AG08396 (cell line): ENCODE data around the gene TLR5.
"Not testable (repeated sequence)": the region's sequence is repeated elsewhere in the genome, so short reads cannot be mapped to it uniquely, and the experiment has no call there.

Experiments
- DNase-seq: peaks from one replicate; pipeline ENCODE4 v3.0.0; 2012; ENCODE audit warnings: low spot score, mixed read lengths

Gene TLR5

GRCh38 chr1:223142795-223143536, at the start of gene TLR5:
Gene TLR5, minus strand, starts transcription at chr1:223143248. Its CDS starts 30,217 bp downstream, at chr1:223113031.
- DNase-seq: peak; percentile 87

GRCh38 chr1:223189903-223190724, 47.1 kb upstream of the TLR5 start:
- DNase-seq: peak; percentile 67

GRCh38 chr1:223189525-223189902, 46.5 kb upstream of the TLR5 start:
- no peak for DNase-seq

GRCh38 chr1:223188618-223189356, 45.7 kb upstream of the TLR5 start:
- DNase-seq: no peak

- no peak for DNase-seq
Observed at GRCh38 chr1:223186800-223187199, 43.8 kb upstream of the TLR5 start.

- no peak for DNase-seq
Observed at GRCh38 chr1:223183268-223183862, 40.3 kb upstream of the TLR5 start.

- no peak for DNase-seq
Observed at GRCh38 chr1:223180731-223181321, 37.8 kb upstream of the TLR5 start.

GRCh38 chr1:223179786-223180185, 36.7 kb upstream of the TLR5 start:
- DNase-seq: no peak

- DNase-seq: no peak
Observed at GRCh38 chr1:223179280-223179679, 36.2 kb upstream of the TLR5 start.

GRCh38 chr1:223177681-223178080, 34.6 kb upstream of the TLR5 start:
- no peak for DNase-seq

- no peak for DNase-seq
Observed at GRCh38 chr1:223176437-223176836, 33.4 kb upstream of the TLR5 start.

- DNase-seq: no peak
Observed at GRCh38 chr1:223175633-223176032, 32.6 kb upstream of the TLR5 start.

- DNase-seq: no peak
Observed at GRCh38 chr1:223175032-223175431, 32.0 kb upstream of the TLR5 start.

GRCh38 chr1:223169458-223169857, 26.4 kb upstream of the TLR5 start:
- DNase-seq: not testable (repeated sequence)

- no peak for DNase-seq
Observed at GRCh38 chr1:223161321-223161720, 18.3 kb upstream of the TLR5 start.

- no peak for DNase-seq
Observed at GRCh38 chr1:223156343-223156742, 13.3 kb upstream of the TLR5 start.

- no peak for DNase-seq
Observed at GRCh38 chr1:223155153-223155552, 12.1 kb upstream of the TLR5 start.

GRCh38 chr1:223153177-223154119, 10.4 kb upstream of the TLR5 start:
- no peak for DNase-seq

- DNase-seq: no peak
Observed at GRCh38 chr1:223152399-223152798, 9.4 kb upstream of the TLR5 start.

GRCh38 chr1:223150443-223150842, 7.4 kb upstream of the TLR5 start:
- DNase-seq: no peak

GRCh38 chr1:223147873-223148272, 4.8 kb upstream of the TLR5 start:
- no peak for DNase-seq
